ENCODE results near the gene FZD7. TPM values are rescaled to one million over a fixed set of nuclear protein-coding genes. Genes with fewer than 3 reads are reported as not detected.

The FZD7 gene
- total and polyA plus RNA-seq, 4 experiments from 2014 or later: 0.47 to 0.61 TPM; not detected in 2

- Mint-ChIP-seq H3K9me3 (no peaks in the 10 kb centered on the region), H3K4me3 (no peak overlapping the region), H3K27ac (no peak overlapping the region), H3K4me1 (peaks cover 0 to 3% (median 0%) of the 10 kb centered on the region in 4 donors), H3K36me3 (no peaks in the 10 kb centered on the region), H3K27me3 (peaks cover 1 to 2% of the 10 kb centered on the region in 2 donors)
- ChIA-PET CTCF (ENCODE audit: partially characterized antibody) (no interaction called here), POLR2A (ENCODE audit: partially characterized antibody) (no interaction called here)
- no peaks in the 10 kb centered on the region for H3K9me3 ChIP-seq (ENCODE audit: control insufficient read depth in 1 of 2, low read length in 2 of 2)
- no peaks in the 10 kb centered on the region for H3K36me3 ChIP-seq (ENCODE audit: insufficient read depth, low read length)
- no peak overlapping the region for H3K4me3 ChIP-seq (ENCODE audit: low read length in 2 of 2)
- no peak overlapping the region for H3K27ac ChIP-seq (ENCODE audit: low read depth, low read length)
- intact Hi-C loops (cut with micrococcal nuclease): no loop called here
- no peaks in the 10 kb centered on the region for H3K27me3 ChIP-seq (ENCODE audit: insufficient read depth, low read length)
- DNase-seq: no peak
- no peaks in the 10 kb centered on the region for H3K4me1 ChIP-seq (ENCODE audit: insufficient read depth, low read length)
Measured at GRCh38 chr2:201992960-201993359, 40.7 kb upstream of the FZD7 start.

- DNase-seq: no peak
- ChIA-PET POLR2A (ENCODE audit: partially characterized antibody) (no interaction called here), CTCF (ENCODE audit: partially characterized antibody) (no interaction called here)
- H3K27ac Mint-ChIP-seq: no peak overlapping the region
- H3K9me3 ChIP-seq (ENCODE audit: control insufficient read depth in 1 of 2, low read length in 2 of 2): no peaks in the 10 kb centered on the region
- H3K9me3 Mint-ChIP-seq: peaks cover 0 to 1% (median 0%) of the 10 kb centered on the region in 8 donors
- intact Hi-C loops (cut with micrococcal nuclease): no loop called here
- H3K4me1 ChIP-seq (ENCODE audit: insufficient read depth, low read length): no peaks in the 10 kb centered on the region
- H3K4me1 Mint-ChIP-seq: peaks cover 0 to 3% (median 0%) of the 10 kb centered on the region in 4 donors
- no peak overlapping the region for H3K4me3 ChIP-seq (ENCODE audit: low read length in 2 of 2)
- peaks cover 1 to 7% of the 10 kb centered on the region in 2 donors for H3K27me3 Mint-ChIP-seq
- no peaks in the 10 kb centered on the region for H3K36me3 Mint-ChIP-seq
- H3K36me3 ChIP-seq (ENCODE audit: insufficient read depth, low read length): no peaks in the 10 kb centered on the region
- no peak overlapping the region for H3K4me3 Mint-ChIP-seq
- no peak overlapping the region for H3K27ac ChIP-seq (ENCODE audit: low read depth, low read length)
- H3K27me3 ChIP-seq (ENCODE audit: insufficient read depth, low read length): no peaks in the 10 kb centered on the region
Measured at GRCh38 chr2:201994973-201995638, 38.5 kb upstream of the FZD7 start.

- H3K27ac ChIP-seq (ENCODE audit: low read depth, low read length): no peak overlapping the region
- Mint-ChIP-seq H3K4me3 (no peak overlapping the region), H3K27me3 (peaks cover 1 to 7% of the 10 kb centered on the region in 2 donors), H3K27ac (no peak overlapping the region), H3K36me3 (no peaks in the 10 kb centered on the region), H3K4me1 (peaks cover 0 to 3% (median 0%) of the 10 kb centered on the region in 4 donors), H3K9me3 (peaks cover 0 to 1% (median 0%) of the 10 kb centered on the region in 8 donors)
- no peaks in the 10 kb centered on the region for H3K9me3 ChIP-seq (ENCODE audit: control insufficient read depth in 1 of 2, low read length in 2 of 2)
- intact Hi-C loops (cut with micrococcal nuclease): no loop called here
- H3K4me1 ChIP-seq (ENCODE audit: insufficient read depth, low read length): no peaks in the 10 kb centered on the region
- no peak overlapping the region for H3K4me3 ChIP-seq (ENCODE audit: low read length in 2 of 2)
- H3K27me3 ChIP-seq (ENCODE audit: insufficient read depth, low read length): no peaks in the 10 kb centered on the region
- H3K36me3 ChIP-seq (ENCODE audit: insufficient read depth, low read length): no peaks in the 10 kb centered on the region
- ChIA-PET POLR2A (ENCODE audit: partially characterized antibody) (no interaction called here), CTCF (ENCODE audit: partially characterized antibody) (no interaction called here)
- no peak for DNase-seq
Measured at GRCh38 chr2:201996006-201996405, 37.6 kb upstream of the FZD7 start.

GRCh38 chr2:201996679-201997314 is 36.9 kb upstream of the FZD7 start:
- Histone ChIP-seq H3K27ac (ENCODE audit: low read depth, low read length) (no peak overlapping the region), H3K9me3 (ENCODE audit: control insufficient read depth in 1 of 2, low read length in 2 of 2) (no peaks in the 10 kb centered on the region), H3K4me3 (ENCODE audit: low read length in 2 of 2) (no peak overlapping the region), H3K27me3 (ENCODE audit: insufficient read depth, low read length) (no peaks in the 10 kb centered on the region), H3K36me3 (ENCODE audit: insufficient read depth, low read length) (no peaks in the 10 kb centered on the region), H3K4me1 (ENCODE audit: insufficient read depth, low read length) (no peaks in the 10 kb centered on the region)
- ChIA-PET POLR2A (ENCODE audit: partially characterized antibody) (interaction anchor here (1.0 kb wide), 1 partner anchor 8 kb away, joined by 3 read pairs; no protein-coding TSS in a partner anchor), CTCF (ENCODE audit: partially characterized antibody) (no interaction called here)
- intact Hi-C loops (cut with micrococcal nuclease): no loop called here
- Mint-ChIP-seq H3K27me3 (peaks cover 1 to 7% of the 10 kb centered on the region in 2 donors), H3K27ac (no peak overlapping the region), H3K9me3 (peaks cover 0 to 1% (median 0%) of the 10 kb centered on the region in 8 donors), H3K36me3 (no peaks in the 10 kb centered on the region), H3K4me3 (no peak overlapping the region), H3K4me1 (peaks cover 0 to 3% (median 0%) of the 10 kb centered on the region in 4 donors)
- DNase-seq: no peak

GRCh38 chr2:201999279-201999678 is 34.4 kb upstream of the FZD7 start:
- no peak for DNase-seq
- Mint-ChIP-seq H3K9me3 (peaks cover 0 to 1% (median 0%) of the 10 kb centered on the region in 8 donors), H3K4me3 (no peak overlapping the region), H3K36me3 (no peaks in the 10 kb centered on the region), H3K4me1 (no peaks in the 10 kb centered on the region), H3K27ac (no peak overlapping the region), H3K27me3 (peaks cover 0 to 5% of the 10 kb centered on the region in 2 donors)
- intact Hi-C loops (cut with micrococcal nuclease): no loop called here
- H3K4me1 ChIP-seq (ENCODE audit: insufficient read depth, low read length): no peaks in the 10 kb centered on the region
- ChIA-PET CTCF (ENCODE audit: partially characterized antibody) (no interaction called here), POLR2A (ENCODE audit: partially characterized antibody) (no interaction called here)
- no peaks in the 10 kb centered on the region for H3K27me3 ChIP-seq (ENCODE audit: insufficient read depth, low read length)
- no peaks in the 10 kb centered on the region for H3K9me3 ChIP-seq (ENCODE audit: control insufficient read depth in 1 of 2, low read length in 2 of 2)
- H3K36me3 ChIP-seq (ENCODE audit: insufficient read depth, low read length): no peaks in the 10 kb centered on the region
- no peak overlapping the region for H3K27ac ChIP-seq (ENCODE audit: low read depth, low read length)
- no peak overlapping the region for H3K4me3 ChIP-seq (ENCODE audit: low read length in 2 of 2)

- Histone ChIP-seq H3K27ac (ENCODE audit: low read depth, low read length) (no peak overlapping the region), H3K36me3 (ENCODE audit: insufficient read depth, low read length) (no peaks in the 10 kb centered on the region), H3K4me1 (ENCODE audit: insufficient read depth, low read length) (no peaks in the 10 kb centered on the region), H3K27me3 (ENCODE audit: insufficient read depth, low read length) (no peaks in the 10 kb centered on the region), H3K9me3 (ENCODE audit: control insufficient read depth in 1 of 2, low read length in 2 of 2) (no peaks in the 10 kb centered on the region), H3K4me3 (ENCODE audit: low read length in 2 of 2) (no peak overlapping the region)
- intact Hi-C loops (cut with micrococcal nuclease): no loop called here
- ChIA-PET POLR2A (ENCODE audit: partially characterized antibody) (no interaction called here), CTCF (ENCODE audit: partially characterized antibody) (no interaction called here)
- no peaks in the 10 kb centered on the region for H3K36me3 Mint-ChIP-seq
- H3K4me1 Mint-ChIP-seq: no peaks in the 10 kb centered on the region
- H3K27me3 Mint-ChIP-seq: peaks cover 7 to 12% of the 10 kb centered on the region in 2 donors
- H3K4me3 Mint-ChIP-seq: no peak overlapping the region
- no peak overlapping the region for H3K27ac Mint-ChIP-seq
- no peak for DNase-seq
- peaks cover 0 to 1% (median 0%) of the 10 kb centered on the region in 8 donors for H3K9me3 Mint-ChIP-seq
Measured at GRCh38 chr2:202001826-202002225, 31.8 kb upstream of the FZD7 start.

GRCh38 chr2:202002381-202002780 is 31.3 kb upstream of the FZD7 start:
- Histone ChIP-seq H3K4me1 (ENCODE audit: insufficient read depth, low read length) (no peaks in the 10 kb centered on the region), H3K9me3 (ENCODE audit: control insufficient read depth in 1 of 2, low read length in 2 of 2) (no peaks in the 10 kb centered on the region), H3K27ac (ENCODE audit: low read depth, low read length) (no peak overlapping the region), H3K27me3 (ENCODE audit: insufficient read depth, low read length) (no peaks in the 10 kb centered on the region), H3K4me3 (ENCODE audit: low read length in 2 of 2) (no peak overlapping the region), H3K36me3 (ENCODE audit: insufficient read depth, low read length) (no peaks in the 10 kb centered on the region)
- CTCF ChIA-PET (ENCODE audit: partially characterized antibody): no interaction called here
- no peak for DNase-seq
- H3K27me3 Mint-ChIP-seq: peaks cover 7 to 12% of the 10 kb centered on the region in 2 donors
- intact Hi-C loops (cut with micrococcal nuclease): no loop called here
- peaks cover 0 to 1% (median 0%) of the 10 kb centered on the region in 8 donors for H3K9me3 Mint-ChIP-seq
- POLR2A ChIA-PET (ENCODE audit: partially characterized antibody): no interaction called here
- H3K4me1 Mint-ChIP-seq: no peaks in the 10 kb centered on the region
- no peak overlapping the region for H3K4me3 Mint-ChIP-seq
- H3K36me3 Mint-ChIP-seq: no peaks in the 10 kb centered on the region
- no peak overlapping the region for H3K27ac Mint-ChIP-seq

All from CD4-positive, alpha-beta memory T cell (primary cell).